Activated naive CD4-positive, alpha-beta T cell (primary cell): ENCODE results near the gene C10orf71.

ENCODE experiments used
- DNase-seq, 4 experiments: peaks; one replicate each; lab custom pipeline; 2025; lab: John Stamatoyannopoulos, UW

C10orf71 gene

GRCh38 chr10:49360271-49361177 is 61.6 kb downstream of the C10orf71 start:
- DNase-seq = no peak

GRCh38 chr10:49361178-49361554 is 62.2 kb downstream of the C10orf71 start:
- DNase-seq = no peak

- DNase-seq = no peak
These were observed 63.0 kb downstream of the C10orf71 start for GRCh38 chr10:49361735-49362568.

- no peak for DNase-seq
These were observed 63.8 kb downstream of the C10orf71 start for GRCh38 chr10:49362596-49363260.

GRCh38 chr10:49363309-49364031 is 64.5 kb downstream of the C10orf71 start:
- DNase-seq = no peak

- DNase-seq = no peak
These were observed 65.1 kb downstream of the C10orf71 start for GRCh38 chr10:49364051-49364450.

- DNase-seq = no peak
These were observed 65.8 kb downstream of the C10orf71 start for GRCh38 chr10:49364747-49365146.

GRCh38 chr10:49365275-49365674 is 66.3 kb downstream of the C10orf71 start:
- DNase-seq = no peak

GRCh38 chr10:49365675-49366415 is 66.9 kb downstream of the C10orf71 start:
- DNase-seq = no peak

- DNase-seq = no peak
These were observed 67.5 kb downstream of the C10orf71 start for GRCh38 chr10:49366460-49366859.

- DNase-seq = no peak
These were observed 68.6 kb downstream of the C10orf71 start for GRCh38 chr10:49367600-49367999.

GRCh38 chr10:49368256-49368655 is 69.3 kb downstream of the C10orf71 start:
- no peak for DNase-seq

GRCh38 chr10:49369216-49370162 is 70.5 kb downstream of the C10orf71 start:
- no peak for DNase-seq

GRCh38 chr10:49370326-49371100 is 71.5 kb downstream of the C10orf71 start:
- DNase-seq = no peak

- DNase-seq = no peak
These were observed 73.0 kb downstream of the C10orf71 start for GRCh38 chr10:49371967-49372366.

- DNase-seq = no peak
These were observed 74.4 kb downstream of the C10orf71 start for GRCh38 chr10:49373361-49373760.

- DNase-seq = no peak
These were observed 75.8 kb downstream of the C10orf71 start for GRCh38 chr10:49374740-49375139.

GRCh38 chr10:49375611-49376010 is 76.6 kb downstream of the C10orf71 start:
- no peak for DNase-seq
